GM23338 (cell line): ENCODE data around the gene VEGFA. TPM values are rescaled to one million over a fixed set of nuclear protein-coding genes. Genes with fewer than 3 reads are reported as not detected.

ENCODE experiments used
- ATAC-seq: fragments of 200-7000 bp; cut with Tn5 transposase; 3 replicates; pipeline ENCODE4 v1.9.1; 2020
- DNase-seq: peaks from one replicate; pipeline ENCODE4 v3.0.0-alpha.2; 2015; ENCODE audit warnings: low spot score
- H2AFZ ChIP-seq: fragments of 200-600 bp; sonication (generic); 2 replicates; pipeline ENCODE4 v1.8.0; 2016; ENCODE audit warnings: antibody characterized with exemption, mild to moderate bottlenecking, moderate library complexity
- H3F3A ChIP-seq: fragments of 200-600 bp; sonication (generic); replicated peaks from 2 replicates; pipeline ENCODE4 v1.8.0; 2017; ENCODE audit warnings: antibody characterized with exemption, mixed run types, low read depth
- H3K27ac ChIP-seq: fragments of 200-600 bp; sonication (generic); 2 replicates; pipeline ENCODE4 v1.6.1; 2016; ENCODE audit warnings: low read depth
- H3K27me3 ChIP-seq: fragments of 200-600 bp; sonication (generic); 2 replicates; pipeline ENCODE4 v1.8.0; 2016; ENCODE audit warnings: mild to moderate bottlenecking, mixed run types, moderate library complexity; ENCODE audit not compliant: insufficient read depth
- H3K36me3 ChIP-seq: fragments of 200-600 bp; sonication (generic); 2 replicates; pipeline ENCODE4 v1.8.0; 2016; ENCODE audit warnings: mild to moderate bottlenecking; ENCODE audit not compliant: insufficient read depth
- H3K4me1 ChIP-seq: fragments of 200-600 bp; sonication (generic); 2 replicates; pipeline ENCODE4 v1.8.0; 2016; ENCODE audit warnings: mild to moderate bottlenecking, moderate library complexity; ENCODE audit not compliant: insufficient read depth
- H3K4me2 ChIP-seq: fragments of 200-600 bp; sonication (generic); 2 replicates; pipeline ENCODE4 v1.7.1; 2017; ENCODE audit warnings: mixed run types
- H3K4me3 ChIP-seq: fragments of 200-600 bp; sonication (generic); 2 replicates; pipeline ENCODE4 v1.6.1; 2016; ENCODE audit warnings: mixed run types
- H3K79me2 ChIP-seq: fragments of 200-600 bp; sonication (generic); replicated peaks from 2 replicates; pipeline ENCODE4 v1.8.0; 2017; ENCODE audit warnings: mild to moderate bottlenecking; ENCODE audit not compliant: insufficient read depth
- H3K9me2 ChIP-seq: fragments of 200-600 bp; sonication (generic); 2 replicates; pipeline ENCODE4 v1.8.0; 2017; ENCODE audit not compliant: insufficient read depth
- H4K20me1 ChIP-seq: fragments of 200-600 bp; sonication (generic); replicated peaks from 2 replicates; pipeline ENCODE4 v1.8.0; 2017; ENCODE audit warnings: mild to moderate bottlenecking; ENCODE audit not compliant: insufficient read depth
- H3K27ac Mint-ChIP-seq: 2 replicates; pipeline ENCODE4 v1.8.0; 2020; ENCODE audit warnings: inconsistent platforms, mild to moderate bottlenecking, moderate library complexity, mixed read lengths
- H3K27me3 Mint-ChIP-seq: 3 replicates; pipeline ENCODE4 v1.8.0; 2022; ENCODE audit warnings: low read depth, mild to moderate bottlenecking, moderate library complexity, mixed read lengths, inconsistent platforms; ENCODE audit not compliant: insufficient read depth, poor library complexity
- H3K36me3 Mint-ChIP-seq: 3 replicates; pipeline ENCODE4 v1.8.0; 2021; ENCODE audit warnings: low read depth, mild to moderate bottlenecking, inconsistent platforms, moderate library complexity, mixed read lengths
- H3K4me1 Mint-ChIP-seq: 3 replicates; pipeline ENCODE4 v1.8.0; 2020; ENCODE audit warnings: mild to moderate bottlenecking, inconsistent platforms, mixed read lengths
- H3K4me3 Mint-ChIP-seq: 3 replicates; pipeline ENCODE4 v1.8.0; 2021; ENCODE audit warnings: moderate library complexity, mild to moderate bottlenecking, inconsistent platforms, mixed read lengths
- H3K9me3 Mint-ChIP-seq: 3 replicates; pipeline ENCODE4 v1.8.0; 2020; ENCODE audit warnings: moderate library complexity, mild to moderate bottlenecking, inconsistent platforms, mixed read lengths
- CTCF ChIP-seq, 2 experiments: fragments of 200-600 bp in 1 of 2; sonication (generic) in 1 of 2; conservative IDR thresholded peaks; 2 replicates each; pipeline versions ENCODE4 v1.5.1 to v1.6.1; 2016 to 2017; ENCODE audit warnings: antibody characterized with exemption in 2 of 2, low read depth in 2 of 2, mild to moderate bottlenecking in 2 of 2, moderate library complexity in 1 of 2
- ETS1 ChIP-seq: IDR thresholded peaks from 2 replicates; pipeline ENCODE4 v1.6.1; 2016; ENCODE audit warnings: antibody characterized with exemption
- EZH2 ChIP-seq: fragments of 200-600 bp; sonication (generic); IDR thresholded peaks from one replicate; pipeline ENCODE4 v1.8.0; 2017; ENCODE audit warnings: antibody characterized with exemption, mild to moderate bottlenecking, low read depth; ENCODE audit not compliant: unreplicated experiment
- JUNB ChIP-seq: IDR thresholded peaks from one replicate; pipeline ENCODE4 v1.6.1; 2016; ENCODE audit warnings: antibody characterized with exemption; ENCODE audit not compliant: unreplicated experiment
- POLR2AphosphoS5 ChIP-seq: IDR thresholded peaks from 2 replicates; pipeline ENCODE4 v1.6.1; 2016; ENCODE audit warnings: antibody characterized with exemption, low read depth
- REST ChIP-seq: IDR thresholded peaks from one replicate; pipeline ENCODE4 v1.6.1; 2018; ENCODE audit warnings: antibody characterized with exemption; ENCODE audit not compliant: unreplicated experiment
- ZNF114 ChIP-seq: fragments of 250-450 bp; sonication (Bioruptor Pico); IDR thresholded peaks from 2 replicates; pipeline ENCODE4 v1.5.0; 2020; ENCODE audit warnings: mild to moderate bottlenecking, moderate library complexity
- ZNF462 ChIP-seq: fragments of 250-450 bp; sonication (Bioruptor Pico); IDR thresholded peaks from 2 replicates; pipeline ENCODE4 v1.5.0; 2020; ENCODE audit warnings: mild to moderate bottlenecking, moderate library complexity
- polyA plus RNA-seq: library from polyadenylated mRNA; unstranded; fragments of >200 nt; fragmentation: Nextera tagmentation; extraction: Ambion mirVana; gene quantifications from 2 replicates; pipeline ENCODE4 v1.2.1, GENCODE V29; 2016
- total RNA-seq: library from RNA; depleted of rRNA; stranded (reverse); fragments of >200 nt; shearing (Covaris generic); gene quantifications from 2 replicates; pipeline ENCODE4 v1.2.3, GENCODE V29; 2014

VEGFA gene
- total and polyA plus RNA-seq, 2 experiments from 2014 or later, result 10.9 to 61.1 TPM

GRCh38 chr6:43728586-43728985, 41.4 kb upstream of the VEGFA start:
- H3K36me3 ChIP-seq, result peaks cover 6% of the 10 kb centered on the region; the same call in 1 of the 2 replicates
- H3K27ac Mint-ChIP-seq, result no peak overlapping the region
- H3K4me1 Mint-ChIP-seq, result peaks cover 8% of the 10 kb centered on the region
- no peaks in the 10 kb centered on the region for H4K20me1 ChIP-seq
- no peaks in the 10 kb centered on the region for H3K79me2 ChIP-seq
- H3K4me3 Mint-ChIP-seq, result no peak overlapping the region
- no peak for DNase-seq
- peaks cover 18% of the 10 kb centered on the region; the same call in 2 of the 3 replicates for H3K9me3 Mint-ChIP-seq
- no peak overlapping the region for H3K4me3 ChIP-seq
- no peaks in the 10 kb centered on the region for H3K36me3 Mint-ChIP-seq
- no peaks in the 10 kb centered on the region for H3K9me2 ChIP-seq
- TF ChIP-seq EZH2 (no peak), ZNF114 (CRISPR knock-in tag) (no peak), CTCF (conservative IDR thresholded peaks at IDR 0.05; ENCODE audit: low read depth in 2 of 2) (no peak), JUNB (no peak), ZNF462 (CRISPR knock-in tag) (no peak), REST (no peak), POLR2AphosphoS5 (no peak), ETS1 (no peak)
- H3K4me2 ChIP-seq, result no peak overlapping the region
- peaks cover under 1% of the 10 kb centered on the region for H3K27me3 Mint-ChIP-seq
- H2AFZ ChIP-seq, result no peak overlapping the region
- ATAC-seq, result no peak
- peaks cover 5% of the 10 kb centered on the region; the same call in 1 of the 2 replicates for H3K4me1 ChIP-seq
- H3K27ac ChIP-seq, result no peak overlapping the region
- H3K27me3 ChIP-seq, result no peaks in the 10 kb centered on the region
- H3F3A ChIP-seq, result no peaks in the 10 kb centered on the region
